CD4-positive, alpha-beta T cell (primary cell): Measurements from ENCODE around the gene HYCC2. TPM values are rescaled to one million over a fixed set of nuclear protein-coding genes. Genes with fewer than 3 reads are reported as not detected.

Experiments used
- ATAC-seq: fragments of 200-7000 bp; cut with Tn5 transposase; one replicate; pipeline ENCODE4 v1.10.0; 2022; ENCODE audit warnings: mild to moderate bottlenecking; ENCODE audit not compliant: poor library complexity
- CTCF ChIA-PET: fragments of 350-600 bp; sonication (Branson Sonifier 250); formaldehyde crosslinking; loops from one replicate; lab custom pipeline; 2021; ENCODE audit warnings: antibody characterized with exemption, inconsistent platforms; lab: Charles Lee
- POLR2A ChIA-PET: fragments of 350-600 bp; sonication (Branson Sonifier 250); formaldehyde crosslinking; loops from one replicate; lab custom pipeline; 2021; ENCODE audit warnings: antibody characterized with exemption, inconsistent platforms; lab: Charles Lee
- DNase-seq, 14 experiments: peaks; one replicate each; pipeline ENCODE4 v3.0.0-alpha.2; 2013 to 2020; ENCODE audit warnings: mixed read lengths in 2 of 14
- H3K27ac ChIP-seq, 2 donors: one replicate each; pipeline versions ENCODE4 v1.5.1 to v1.7.0; 2013; ENCODE audit warnings: low read length in 2 of 2, low read depth in 1 of 2, mild to moderate bottlenecking in 1 of 2
- H3K27me3 ChIP-seq, 2 experiments: 1 replicate in 1 of 2; 2 replicates in 1 of 2; pipeline versions ENCODE4 v1.6.1 to v1.7.0; 2013; ENCODE audit warnings: low read length in 2 of 2, control low read depth in 1 of 2, mild to moderate bottlenecking in 1 of 2, moderate library complexity in 1 of 2; ENCODE audit not compliant: insufficient read depth in 2 of 2, control insufficient read depth in 1 of 2
- H3K36me3 ChIP-seq: one replicate; pipeline ENCODE4 v1.6.1; 2013; ENCODE audit warnings: low read length, control low read depth; ENCODE audit not compliant: insufficient read depth
- H3K4me1 ChIP-seq: one replicate; pipeline ENCODE4 v1.6.1; 2013; ENCODE audit warnings: low read length, control low read depth; ENCODE audit not compliant: insufficient read depth
- H3K4me3 ChIP-seq: one replicate; pipeline ENCODE4 v1.5.1; 2013; ENCODE audit warnings: mild to moderate bottlenecking, low read length, moderate library complexity
- H3K9me3 ChIP-seq, 2 experiments: 1 replicate in 1 of 2; 2 replicates in 1 of 2; pipeline versions ENCODE4 v1.6.1 to v1.7.0; 2013; ENCODE audit warnings: low read length in 2 of 2, mild to moderate bottlenecking in 2 of 2, control low read depth in 1 of 2, moderate library complexity in 1 of 2; ENCODE audit not compliant: control insufficient read depth in 1 of 2, insufficient read depth in 1 of 2
- H3K27ac Mint-ChIP-seq: one replicate; pipeline ENCODE4 v1.8.0; 2020; ENCODE audit warnings: mixed read lengths
- H3K27me3 Mint-ChIP-seq: one replicate; pipeline ENCODE4 v1.8.0; 2021; ENCODE audit warnings: mixed read lengths
- H3K36me3 Mint-ChIP-seq: one replicate; pipeline ENCODE4 v1.8.0; 2021; ENCODE audit warnings: low read depth, mixed read lengths
- H3K4me1 Mint-ChIP-seq: one replicate; pipeline ENCODE4 v1.8.0; 2021; ENCODE audit warnings: low read depth, mixed read lengths
- H3K4me3 Mint-ChIP-seq: one replicate; pipeline ENCODE4 v1.8.0; 2020; ENCODE audit warnings: mild to moderate bottlenecking, mixed read lengths
- H3K9me3 Mint-ChIP-seq: one replicate; pipeline ENCODE4 v1.8.0; 2020; ENCODE audit warnings: mixed read lengths
- CTCF ChIP-seq: fragments of 200-600 bp; IDR thresholded peaks from one replicate; pipeline ENCODE4 v1.8.0; 2022; ENCODE audit warnings: antibody characterized with exemption, mild to moderate bottlenecking
- intact Hi-C, 2 experiments: fragments of 100-400 bp; cut with DNase I in 1 of 2; cut with micrococcal nuclease in 1 of 2; formaldehyde crosslinking; loops; one replicate each; pipeline versions ENCODE4 v1.15.1 to v1.9.0; 2023 to 2025; cut with DNase I, micrococcal nuclease
- total RNA-seq, 174 experiments: library from RNA in 2 of 174; stranded (reverse) in 2 of 174; gene quantifications; one replicate each; pipeline ENCODE4 v1.2.3 and lab custom pipeline; 2021 to 2026

The HYCC2 gene
- total RNA-seq, 2 experiments from 2014 or later, result 29.2 to 30.7 TPM

- ChIA-PET POLR2A (interaction anchor here (0.7 to 4.2 kb wide), 2 partner anchors 9 to 121 kb away, joined by 3 to 18 read pairs; partner anchors contain the start of gene CFLAR), CTCF (interaction anchor here (1.4 kb wide), 1 partner anchor 39 kb away, joined by 3 read pairs; no protein-coding TSS in a partner anchor)
- intact Hi-C loops, result no loop called here
- H3K27me3 ChIP-seq, result no peaks in the 10 kb centered on the region
- no peak overlapping the region for H3K4me3 Mint-ChIP-seq
- no peaks in the 10 kb centered on the region for H3K9me3 ChIP-seq
- no peak for DNase-seq
- H3K4me1 ChIP-seq, result peaks cover 8% of the 10 kb centered on the region
- peaks cover under 1% of the 10 kb centered on the region for H3K36me3 Mint-ChIP-seq
- H3K9me3 Mint-ChIP-seq, result no peaks in the 10 kb centered on the region
- H3K36me3 ChIP-seq, result no peaks in the 10 kb centered on the region
- H3K27ac ChIP-seq, result no peak overlapping the region
- TF ChIP-seq CTCF, result no peak
- no peak overlapping the region for H3K4me3 ChIP-seq
- ATAC-seq, result no peak
- H3K27me3 Mint-ChIP-seq, result no peaks in the 10 kb centered on the region
- H3K27ac Mint-ChIP-seq, result no peak overlapping the region
- H3K4me1 Mint-ChIP-seq, result peaks cover 11% of the 10 kb centered on the region
These were observed 36.9 kb upstream of the HYCC2 start for GRCh38 chr2:201108341-201108740.

- H3K27me3 ChIP-seq, result no peaks in the 10 kb centered on the region
- no peaks in the 10 kb centered on the region for H3K9me3 ChIP-seq
- CTCF ChIA-PET, result no interaction called here
- H3K4me1 Mint-ChIP-seq, result peaks cover 10% of the 10 kb centered on the region
- H3K4me3 Mint-ChIP-seq, result no peak overlapping the region
- POLR2A ChIA-PET, result interaction anchor here (0.7 to 4.2 kb wide), 2 partner anchors 10 to 122 kb away, joined by 3 to 18 read pairs; partner anchors contain the start of gene CFLAR
- H3K36me3 Mint-ChIP-seq, result no peaks in the 10 kb centered on the region
- no peak overlapping the region for H3K27ac ChIP-seq
- H3K4me3 ChIP-seq, result no peak overlapping the region
- ATAC-seq (no peak), DNase-seq (no peak)
- peaks cover under 1% of the 10 kb centered on the region for H3K4me1 ChIP-seq
- no peak overlapping the region for H3K27ac Mint-ChIP-seq
- no peak for TF ChIP-seq CTCF
- no peaks in the 10 kb centered on the region for H3K27me3 Mint-ChIP-seq
- H3K36me3 ChIP-seq, result no peaks in the 10 kb centered on the region
- intact Hi-C loops, result no loop called here
- H3K9me3 Mint-ChIP-seq, result no peaks in the 10 kb centered on the region
These were observed 36.2 kb upstream of the HYCC2 start for GRCh38 chr2:201107624-201108023.

GRCh38 chr2:201105759-201106158 is 34.3 kb upstream of the HYCC2 start:
- H3K4me3 Mint-ChIP-seq, result no peak overlapping the region
- Histone ChIP-seq H3K27me3 (no peaks in the 10 kb centered on the region), H3K27ac (no peak overlapping the region), H3K4me1 (no peaks in the 10 kb centered on the region), H3K4me3 (no peak overlapping the region), H3K9me3 (no peaks in the 10 kb centered on the region), H3K36me3 (no peaks in the 10 kb centered on the region)
- no peaks in the 10 kb centered on the region for H3K9me3 Mint-ChIP-seq
- ATAC-seq, result no peak
- H3K27me3 Mint-ChIP-seq, result no peaks in the 10 kb centered on the region
- H3K4me1 Mint-ChIP-seq, result peaks cover under 1% of the 10 kb centered on the region
- ChIA-PET CTCF (no interaction called here), POLR2A (interaction anchor here (1.0 to 4.2 kb wide), 2 partner anchors 11 to 216 kb away, joined by 3 to 18 read pairs; partner anchors contain the start of genes CFLAR, NIF3L1 and PPIL3)
- no peak overlapping the region for H3K27ac Mint-ChIP-seq
- DNase-seq, result no peak
- no peak for TF ChIP-seq CTCF
- intact Hi-C loops, result no loop called here
- H3K36me3 Mint-ChIP-seq, result no peaks in the 10 kb centered on the region
